ENCODE data around the gene HES4.

The HES4 gene

DNA sequence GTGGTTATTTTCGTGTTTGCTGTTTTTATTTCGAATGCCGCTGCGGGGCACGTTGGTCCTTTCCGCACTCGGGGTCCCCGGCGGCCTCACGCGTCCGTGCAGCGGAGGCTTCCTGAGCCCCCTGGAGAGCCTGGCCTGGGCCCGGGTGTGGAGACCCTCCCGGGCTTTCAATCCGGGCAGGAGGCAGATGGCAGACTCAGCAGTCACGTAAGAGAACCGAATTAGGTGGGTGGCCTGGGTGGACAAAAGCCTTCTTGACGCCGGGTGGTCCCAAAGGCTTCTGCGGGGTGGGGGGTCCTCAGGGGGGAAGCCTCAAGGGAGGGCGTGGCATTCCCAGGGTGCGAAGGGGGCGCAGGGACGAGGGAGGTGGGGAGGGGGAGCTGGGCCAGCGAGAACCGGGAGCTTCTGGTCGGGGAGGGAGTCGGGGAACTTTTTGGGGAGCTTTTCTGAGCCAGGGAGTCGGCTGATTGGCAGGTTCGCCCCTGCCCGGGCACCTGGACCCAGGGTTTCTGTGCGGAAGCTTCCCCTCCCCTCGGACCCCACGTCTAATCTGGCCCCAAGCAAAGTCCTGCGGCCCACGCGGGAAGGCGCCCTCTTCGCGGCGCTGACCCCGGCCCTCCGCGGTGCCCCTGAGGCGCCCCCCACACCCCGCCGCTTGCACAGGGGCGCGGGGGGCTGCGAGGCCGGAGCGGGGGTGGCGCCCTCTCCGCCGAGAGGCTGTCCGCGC lies 1.3 kb upstream of the HES4 start:
- H3K27ac ChIP-seq (ENCODE audit: low read length) = no peak overlapping the region
- no peaks in the 10 kb centered on the region for H3K79me2 ChIP-seq (ENCODE audit: low read length)
- DNase-seq = no peak
- H2AFZ ChIP-seq (ENCODE audit: low read length) = no peak overlapping the region
- H3K9me2 ChIP-seq (replicated peaks; ENCODE audit: insufficient read depth, low read length) = no peaks in the 10 kb centered on the region
- no peaks in the 10 kb centered on the region for H4K20me1 ChIP-seq (ENCODE audit: insufficient read depth, low read length)
- no peak overlapping the region for H3K4me2 ChIP-seq (ENCODE audit: low read depth, low read length)
- no peaks in the 10 kb centered on the region for H3F3A ChIP-seq (ENCODE audit: insufficient read depth, low read length)
- no peaks in the 10 kb centered on the region for H3K9me3 ChIP-seq (replicated peaks; ENCODE audit: insufficient read depth, low read length)
- H3K27me3 ChIP-seq (replicated peaks; ENCODE audit: insufficient read depth, low read length) = peaks cover 81% of the 10 kb centered on the region
- no peaks in the 10 kb centered on the region for H3K36me3 ChIP-seq (replicated peaks; ENCODE audit: insufficient read depth, low read length)
- H3K9ac ChIP-seq (ENCODE audit: low read length) = no peak overlapping the region
- TF ChIP-seq EZH2phosphoT487 (IDR thresholded peaks at IDR 0.05; ENCODE audit: low read length) (no peak), CTCF (IDR thresholded peaks at IDR 0.05; ENCODE audit: low read length) (no peak), EZH2 (optimal IDR thresholded peaks at IDR 0.05; ENCODE audit: low read depth, low read length) (no peak)
- H3K4me1 ChIP-seq (ENCODE audit: low read length) = no peaks in the 10 kb centered on the region
- H3K4me3 ChIP-seq (ENCODE audit: low read length) = no peak overlapping the region

DNA sequence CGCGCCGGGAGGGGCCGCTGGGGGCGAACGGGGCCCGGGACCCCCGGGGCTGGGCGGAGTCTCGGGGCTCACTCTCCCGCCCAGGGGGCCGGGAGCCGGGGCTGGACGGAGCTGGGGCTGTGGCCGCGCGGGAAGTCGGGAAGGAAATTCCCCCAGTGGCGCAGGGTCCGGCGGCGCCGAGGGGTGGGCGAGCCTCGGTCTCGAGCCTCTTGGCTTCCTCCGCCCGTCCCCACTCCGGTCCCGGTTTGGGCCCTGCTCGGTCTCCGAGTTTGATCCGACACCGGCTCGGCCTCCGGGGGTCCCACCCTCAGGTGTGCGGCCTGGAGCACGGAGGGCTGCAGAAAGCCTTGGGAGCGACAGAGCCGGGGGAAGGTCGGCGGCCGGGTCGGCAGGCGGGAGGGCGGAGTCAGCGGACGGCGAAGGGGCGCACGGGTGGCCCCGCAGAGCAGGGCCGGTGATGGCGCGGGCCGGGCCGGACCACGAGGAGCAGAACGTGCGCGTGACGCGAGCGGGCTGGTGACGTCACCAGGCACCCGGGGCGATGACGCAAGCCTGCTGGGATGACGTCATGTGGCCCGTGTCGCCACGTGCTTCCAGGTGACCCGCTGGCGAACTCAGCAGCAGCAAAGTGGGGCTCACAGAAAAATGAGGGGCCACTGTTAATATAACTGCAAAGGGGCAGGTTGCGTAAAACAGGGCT lies 610 bp upstream of the HES4 start:
- Histone ChIP-seq H3K27me3 (replicated peaks; ENCODE audit: insufficient read depth, low read length) (peaks cover 81% of the 10 kb centered on the region), H3K4me3 (ENCODE audit: low read length) (no peak overlapping the region), H2AFZ (ENCODE audit: low read length) (no peak overlapping the region), H4K20me1 (ENCODE audit: insufficient read depth, low read length) (no peaks in the 10 kb centered on the region), H3K9me3 (replicated peaks; ENCODE audit: insufficient read depth, low read length) (no peaks in the 10 kb centered on the region), H3K9ac (ENCODE audit: low read length) (no peak overlapping the region), H3K36me3 (replicated peaks; ENCODE audit: insufficient read depth, low read length) (no peaks in the 10 kb centered on the region), H3K79me2 (ENCODE audit: low read length) (no peaks in the 10 kb centered on the region), H3K4me1 (ENCODE audit: low read length) (no peaks in the 10 kb centered on the region), H3K4me2 (ENCODE audit: low read depth, low read length) (no peak overlapping the region), H3F3A (ENCODE audit: insufficient read depth, low read length) (no peaks in the 10 kb centered on the region), H3K9me2 (replicated peaks; ENCODE audit: insufficient read depth, low read length) (no peaks in the 10 kb centered on the region), H3K27ac (ENCODE audit: low read length) (no peak overlapping the region)
- DNase-seq = no peak
- no peak for TF ChIP-seq CTCF (IDR thresholded peaks at IDR 0.05; ENCODE audit: low read length)
- TF ChIP-seq EZH2phosphoT487 (IDR thresholded peaks at IDR 0.05; ENCODE audit: low read length) = no peak
- TF ChIP-seq EZH2 (optimal IDR thresholded peaks at IDR 0.05; ENCODE audit: low read depth, low read length) = no peak

DNA sequence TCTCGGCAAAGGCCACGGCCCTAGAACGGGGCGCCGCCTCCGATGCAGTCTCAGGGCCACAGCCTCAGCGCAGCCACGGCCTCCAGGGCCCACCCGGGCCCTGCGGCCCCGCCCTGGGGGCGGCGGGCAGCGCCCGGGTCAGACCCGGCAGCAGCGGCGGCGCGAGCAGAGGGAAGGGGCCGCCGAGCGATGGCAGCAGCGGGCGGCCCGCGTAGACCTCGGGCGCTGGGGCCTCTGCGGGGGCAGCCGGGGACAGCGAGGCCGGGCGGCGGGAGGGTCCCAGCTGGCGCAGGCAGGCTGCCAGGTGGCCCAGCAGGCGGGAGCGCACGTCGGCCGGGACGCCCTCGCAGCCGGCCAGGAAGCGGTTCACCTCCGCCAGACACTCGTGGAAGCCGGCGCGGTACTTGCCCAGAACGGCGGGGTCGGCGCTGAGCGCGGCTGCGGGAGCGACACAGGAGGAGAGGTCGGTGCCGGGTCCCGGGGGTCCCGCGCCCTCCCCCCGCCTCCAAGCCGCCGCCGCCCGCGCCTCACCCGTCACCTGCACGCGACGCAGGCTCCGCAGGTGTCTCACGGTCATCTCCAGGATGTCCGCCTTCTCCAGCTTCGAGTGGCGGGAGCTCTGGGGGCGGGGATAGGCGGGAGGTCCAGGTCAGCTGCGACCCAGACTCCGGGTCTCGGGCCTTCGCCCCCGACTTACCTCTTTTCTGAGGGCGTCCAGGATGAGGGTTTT lies 737 bp downstream of the HES4 start:
- no peak overlapping the region for H2AFZ ChIP-seq (ENCODE audit: low read length)
- H3K4me1 ChIP-seq (ENCODE audit: low read length) = no peaks in the 10 kb centered on the region
- H3K4me2 ChIP-seq (ENCODE audit: low read depth, low read length) = no peak overlapping the region
- no peaks in the 10 kb centered on the region for H3K9me3 ChIP-seq (replicated peaks; ENCODE audit: insufficient read depth, low read length)
- no peaks in the 10 kb centered on the region for H3F3A ChIP-seq (ENCODE audit: insufficient read depth, low read length)
- TF ChIP-seq EZH2 (optimal IDR thresholded peaks at IDR 0.05; ENCODE audit: low read depth, low read length) = no peak
- no peak for TF ChIP-seq EZH2phosphoT487 (IDR thresholded peaks at IDR 0.05; ENCODE audit: low read length)
- no peak for TF ChIP-seq CTCF (IDR thresholded peaks at IDR 0.05; ENCODE audit: low read length)
- no peaks in the 10 kb centered on the region for H4K20me1 ChIP-seq (ENCODE audit: insufficient read depth, low read length)
- no peak for DNase-seq
- no peak overlapping the region for H3K4me3 ChIP-seq (ENCODE audit: low read length)
- no peaks in the 10 kb centered on the region for H3K36me3 ChIP-seq (replicated peaks; ENCODE audit: insufficient read depth, low read length)
- no peak overlapping the region for H3K9ac ChIP-seq (ENCODE audit: low read length)
- H3K79me2 ChIP-seq (ENCODE audit: low read length) = no peaks in the 10 kb centered on the region
- H3K27me3 ChIP-seq (replicated peaks; ENCODE audit: insufficient read depth, low read length) = peaks cover 81% of the 10 kb centered on the region
- no peak overlapping the region for H3K27ac ChIP-seq (ENCODE audit: low read length)
- H3K9me2 ChIP-seq (replicated peaks; ENCODE audit: insufficient read depth, low read length) = no peaks in the 10 kb centered on the region

All from MM.1S (cell line).